SK-N-SH (cell line): ENCODE measurements around the gene MMD.
"Not testable (repeated sequence)": the region's sequence is repeated elsewhere in the genome, so short reads cannot be mapped to it uniquely, and the experiment has no call there.

Experiments
- CHD2 ChIP-seq: fragments of 150-350 bp; IDR thresholded peaks from 2 replicates; pipeline ENCODE4 v1.6.1; 2018; ENCODE audit warnings: low read length; ENCODE audit not compliant: partially characterized antibody
- CTCF ChIP-seq: fragments of 200-600 bp; sonication (generic); IDR thresholded peaks from 2 replicates; pipeline ENCODE4 v1.6.1; 2017; ENCODE audit warnings: antibody characterized with exemption, mild to moderate bottlenecking, moderate library complexity
- EP300 ChIP-seq, 2 experiments: IDR thresholded peaks; 2 replicates each; pipeline versions ENCODE4 v1.4.0 to v1.6.1; 2012; ENCODE audit warnings: borderline replicate concordance in 1 of 2, low read depth in 1 of 2, low read length in 1 of 2
- EZH2phosphoT487 ChIP-seq: fragments of 200-600 bp; sonication (generic); IDR thresholded peaks from 2 replicates; pipeline ENCODE4 v1.6.1; 2017; ENCODE audit warnings: low read depth, mixed run types, mild to moderate bottlenecking, antibody characterized with exemption, moderate library complexity, borderline replicate concordance
- FOXM1 ChIP-seq: IDR thresholded peaks from 2 replicates; pipeline ENCODE4 v1.4.0; 2012; ENCODE audit warnings: low read depth, mild to moderate bottlenecking
- GABPA ChIP-seq: IDR thresholded peaks from 2 replicates; pipeline ENCODE4 v1.4.0; 2012; ENCODE audit warnings: low read depth, mild to moderate bottlenecking
- JUND ChIP-seq: IDR thresholded peaks from 2 replicates; pipeline ENCODE4 v1.4.0; 2012
- NRF1 ChIP-seq: IDR thresholded peaks from 2 replicates; pipeline ENCODE4 v1.6.1; 2012; ENCODE audit warnings: low read depth, mild to moderate bottlenecking, low read length
- RAD21 ChIP-seq: IDR thresholded peaks from 2 replicates; pipeline ENCODE4 v1.6.1; 2012; ENCODE audit warnings: mild to moderate bottlenecking, low read length
- RCOR1 ChIP-seq: fragments of 150-350 bp; IDR thresholded peaks from 2 replicates; pipeline ENCODE4 v1.6.1; 2017; ENCODE audit warnings: antibody characterized with exemption, low read length
- REST ChIP-seq: IDR thresholded peaks from 2 replicates; pipeline ENCODE4 v1.6.1; 2012; ENCODE audit warnings: mild to moderate bottlenecking, low read depth, low read length, moderate library complexity
- SIN3A ChIP-seq: IDR thresholded peaks from 2 replicates; pipeline ENCODE4 v1.6.1; 2012; ENCODE audit warnings: low read depth, mild to moderate bottlenecking, low read length, moderate library complexity, borderline replicate concordance
- SMC3 ChIP-seq: IDR thresholded peaks from 2 replicates; pipeline ENCODE4 v1.6.1; 2012; ENCODE audit warnings: low read depth, low read length, improper control_type of control experiment
- TAF1 ChIP-seq: IDR thresholded peaks from 2 replicates; pipeline ENCODE4 v1.6.1; 2012; ENCODE audit warnings: low read depth, mild to moderate bottlenecking, low read length, moderate library complexity, borderline replicate concordance

- not testable (repeated sequence) for TF ChIP-seq NRF1; EZH2phosphoT487; CHD2; CTCF; RAD21; SIN3A; GABPA; EP300 (IDR thresholded peaks at IDR 0.05; ENCODE audit: borderline replicate concordance in 1 of 2, low read depth in 1 of 2, low read length in 1 of 2); RCOR1; JUND; FOXM1; REST; SMC3; TAF1
Measured at GRCh38 chr17:55465771-55466170, 44.1 kb upstream of the MMD start.
